ENCODE results near the gene TTLL5.

TTLL5 gene

DNA sequence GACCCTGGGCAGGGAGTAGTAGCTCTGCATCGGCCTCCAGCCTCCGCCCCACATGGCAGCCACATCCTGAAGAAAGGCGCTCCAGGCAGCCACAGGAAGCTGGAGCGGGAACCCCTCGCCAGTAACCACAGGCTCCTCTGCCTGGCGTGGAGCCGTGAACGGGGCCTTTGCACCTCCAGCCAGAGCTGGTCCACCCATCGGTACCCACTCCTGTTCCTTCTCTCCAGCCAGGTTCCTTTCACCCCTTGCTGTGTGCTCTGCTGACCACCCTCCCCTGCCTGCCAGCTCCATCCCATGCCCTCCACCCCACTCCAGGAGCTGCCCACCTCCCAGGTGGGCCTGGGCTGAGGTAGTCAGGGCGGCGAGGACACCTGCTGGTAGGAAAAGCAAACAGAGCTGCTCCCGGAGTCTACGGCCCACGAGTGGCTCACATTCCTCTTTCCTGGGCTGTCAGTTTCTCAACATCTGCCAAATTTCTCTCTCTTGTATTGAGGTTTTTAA is 318.1 kb downstream of the TTLL5 start:
- H3K36me3 Mint-ChIP-seq (ENCODE audit: low read depth): no peaks in the 10 kb centered on the region
- no peak overlapping the region for H3K27ac Mint-ChIP-seq
- H3K9me3 Mint-ChIP-seq: no peaks in the 10 kb centered on the region
- no peak overlapping the region for H3K4me3 Mint-ChIP-seq
- no peak for DNase-seq (ENCODE audit: low spot score)
- H3K4me1 Mint-ChIP-seq (ENCODE audit: low read depth): peaks cover 17% of the 10 kb centered on the region
- H3K27me3 Mint-ChIP-seq (ENCODE audit: low read depth): peaks cover 14% of the 10 kb centered on the region

DNA sequence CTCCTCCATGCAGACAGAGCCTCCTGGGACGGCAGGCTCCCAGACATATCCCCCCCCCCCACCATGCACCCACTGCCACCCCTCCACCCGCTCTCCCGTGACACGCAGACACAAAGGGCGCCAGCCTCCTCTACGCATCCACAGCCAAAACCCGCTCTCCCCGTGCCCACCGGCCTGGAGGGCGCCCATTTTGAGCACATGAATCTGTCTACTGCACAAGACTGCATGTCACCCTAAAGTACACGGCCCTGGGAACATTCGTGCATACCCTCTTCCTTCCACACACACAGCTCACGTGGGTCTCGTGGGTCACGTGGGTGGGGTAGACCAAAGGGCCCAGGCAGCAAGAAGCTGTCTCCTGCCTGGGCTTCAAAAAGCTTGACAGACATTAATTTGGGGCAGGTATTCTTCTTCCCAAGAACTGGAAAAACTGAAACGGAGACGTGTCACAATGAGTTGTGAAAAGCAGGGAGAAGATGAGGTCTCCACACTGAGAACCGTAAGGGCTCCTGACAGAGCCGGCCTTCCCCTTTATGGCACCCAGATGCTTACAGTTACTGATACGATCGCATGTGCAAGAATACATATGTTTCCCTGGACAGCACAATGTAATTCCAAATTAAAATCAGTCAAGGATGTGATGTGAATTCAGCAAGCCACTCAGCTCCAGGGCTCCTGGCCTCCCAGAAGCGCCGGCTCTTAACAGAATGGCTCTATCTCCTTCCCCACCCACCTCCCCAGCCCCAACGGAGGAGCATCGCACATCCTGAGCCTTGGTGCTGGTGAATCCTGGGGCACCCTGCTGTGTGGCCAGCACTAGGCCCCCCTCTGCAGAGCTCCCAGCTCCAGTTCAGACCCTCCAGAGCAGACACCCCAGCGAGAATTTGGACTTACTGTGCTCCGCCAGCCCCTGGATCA is 318.9 kb downstream of the TTLL5 start:
- Mint-ChIP-seq H3K27ac (no peak overlapping the region), H3K36me3 (ENCODE audit: low read depth) (no peaks in the 10 kb centered on the region), H3K4me3 (no peak overlapping the region), H3K4me1 (ENCODE audit: low read depth) (peaks cover 17% of the 10 kb centered on the region), H3K9me3 (no peaks in the 10 kb centered on the region), H3K27me3 (ENCODE audit: low read depth) (peaks cover 20% of the 10 kb centered on the region)
- DNase-seq (ENCODE audit: low spot score): no peak

DNA sequence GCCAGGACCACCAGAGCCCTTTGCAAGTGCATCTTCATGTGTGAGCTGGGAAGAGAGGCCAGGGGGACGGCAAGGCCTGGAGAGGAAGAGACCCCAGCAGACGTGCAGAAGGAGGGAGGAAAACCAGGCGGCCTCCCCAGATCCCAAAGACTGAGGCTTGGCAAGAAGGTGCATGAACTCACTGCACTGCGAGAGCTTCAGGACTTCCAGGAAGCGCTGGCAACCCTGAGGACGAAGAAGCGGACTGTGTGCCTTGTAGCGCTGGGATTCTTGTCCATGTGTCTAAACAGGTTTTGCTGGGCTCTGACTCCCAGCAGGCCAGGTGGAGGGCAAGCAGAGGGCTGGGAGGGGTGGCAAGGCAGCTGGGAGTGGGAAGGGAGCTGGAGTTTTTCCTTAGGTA is 319.8 kb downstream of the TTLL5 start:
- Mint-ChIP-seq H3K4me3 (peak overlapping the region; percentile 85), H3K36me3 (ENCODE audit: low read depth) (no peaks in the 10 kb centered on the region), H3K4me1 (ENCODE audit: low read depth) (peaks cover 19% of the 10 kb centered on the region), H3K27ac (peak overlapping the region; percentile 54), H3K27me3 (ENCODE audit: low read depth) (peaks cover 22% of the 10 kb centered on the region), H3K9me3 (no peaks in the 10 kb centered on the region)
- no peak for DNase-seq (ENCODE audit: low spot score)

DNA sequence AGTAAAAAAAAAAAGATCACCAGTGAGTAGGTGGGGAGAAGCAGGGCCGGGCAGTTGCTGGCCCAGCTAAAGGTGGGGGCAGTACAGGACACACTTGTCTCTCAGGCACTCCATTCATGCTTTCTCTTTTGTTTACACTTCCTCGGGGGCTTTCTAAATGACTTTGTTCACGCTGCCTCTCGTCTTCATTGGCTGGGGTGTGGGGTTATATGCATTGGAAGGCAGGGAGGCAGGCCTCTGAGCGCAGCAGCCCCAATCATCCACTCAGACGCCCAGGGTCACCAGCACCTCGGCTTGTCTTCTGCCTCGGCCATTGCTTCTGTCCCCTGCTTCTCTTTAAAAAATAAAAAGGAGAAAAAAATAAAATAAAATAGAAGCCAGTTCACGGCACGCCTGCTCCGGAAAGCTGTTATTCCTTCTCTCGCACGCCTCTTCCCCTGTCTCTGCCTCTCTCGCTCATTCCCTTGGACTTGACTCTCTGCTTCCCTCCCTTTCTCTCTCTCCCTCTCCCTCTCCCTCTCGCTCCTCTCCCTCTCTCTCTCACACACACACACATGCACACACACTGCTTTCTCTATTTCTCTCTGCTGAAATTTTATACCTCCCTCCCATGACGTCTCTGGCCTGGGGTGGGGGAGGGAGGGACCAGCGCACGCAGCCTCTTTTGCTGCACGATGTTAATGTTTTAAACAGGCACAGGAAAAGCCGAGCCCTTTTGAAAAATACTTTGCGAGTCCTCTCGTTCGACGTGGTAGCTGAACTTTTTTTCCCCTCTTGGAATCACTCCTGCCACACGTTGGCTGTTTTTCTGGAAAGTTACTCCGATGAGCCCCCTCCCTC is 320.6 kb downstream of the TTLL5 start, which contains the start of gene TGFB3:
TGFB3 (minus strand) TSS at position 570 of the 840 bp plus-strand sequence. CDS start 1,102 bp downstream, outside the sequence.
- peak within 1 kb of the TSS; percentile 90 for H3K27ac Mint-ChIP-seq
- H3K36me3 Mint-ChIP-seq (ENCODE audit: low read depth): no peaks in the 10 kb centered on the region
- H3K9me3 Mint-ChIP-seq: no peaks in the 10 kb centered on the region
- H3K4me3 Mint-ChIP-seq: peak within 1 kb of the TSS; percentile 85
- H3K4me1 Mint-ChIP-seq (ENCODE audit: low read depth): peaks cover 24% of the 10 kb centered on the region
- H3K27me3 Mint-ChIP-seq (ENCODE audit: low read depth): peaks cover 22% of the 10 kb centered on the region
- DNase-seq (ENCODE audit: low spot score): peak; percentile 37

DNA sequence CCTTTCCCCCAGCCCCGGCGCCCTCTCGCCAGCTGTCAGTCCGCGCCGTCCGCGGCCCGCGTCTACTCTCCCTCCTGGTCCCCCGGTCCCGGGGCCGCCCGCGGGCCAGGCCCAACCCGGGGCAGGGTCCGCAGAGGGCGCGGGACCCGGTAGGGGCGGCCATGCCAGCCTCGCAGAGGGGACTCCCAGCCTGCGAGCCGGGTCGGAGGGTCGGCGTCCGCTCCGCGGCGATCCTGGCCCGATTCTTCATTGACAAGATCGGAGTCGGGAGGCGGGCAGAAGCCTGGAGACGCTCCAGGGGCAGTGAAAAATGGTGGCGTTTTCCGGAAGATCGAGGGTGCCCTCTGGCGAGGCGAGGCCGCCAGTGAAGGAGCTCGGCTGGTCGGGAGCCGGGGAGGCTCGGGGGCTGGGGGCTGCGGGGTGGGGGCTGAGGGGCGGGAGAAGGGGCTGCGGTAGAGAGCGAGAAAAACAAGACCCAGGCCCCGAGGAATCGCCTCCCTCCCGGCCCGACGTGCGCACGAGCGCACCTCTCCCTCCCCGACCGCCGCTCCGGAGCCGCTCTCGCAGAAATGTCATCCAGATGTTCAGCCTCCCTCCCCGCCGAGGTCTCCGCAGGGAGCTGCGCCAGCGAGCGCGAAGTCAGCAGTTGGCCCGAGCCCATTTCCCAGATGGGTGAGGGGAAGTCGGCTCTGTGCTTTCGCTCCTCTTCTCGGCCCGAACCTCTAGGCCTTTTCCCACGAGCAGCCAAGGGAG is 321.4 kb downstream of the TTLL5 start:
- H3K27ac Mint-ChIP-seq: peak overlapping the region; percentile 90
- H3K27me3 Mint-ChIP-seq (ENCODE audit: low read depth): peaks cover 22% of the 10 kb centered on the region
- H3K36me3 Mint-ChIP-seq (ENCODE audit: low read depth): no peaks in the 10 kb centered on the region
- peak overlapping the region; percentile 85 for H3K4me3 Mint-ChIP-seq
- no peaks in the 10 kb centered on the region for H3K9me3 Mint-ChIP-seq
- H3K4me1 Mint-ChIP-seq (ENCODE audit: low read depth): peaks cover 24% of the 10 kb centered on the region
- DNase-seq (ENCODE audit: low spot score): peak; percentile 77

DNA sequence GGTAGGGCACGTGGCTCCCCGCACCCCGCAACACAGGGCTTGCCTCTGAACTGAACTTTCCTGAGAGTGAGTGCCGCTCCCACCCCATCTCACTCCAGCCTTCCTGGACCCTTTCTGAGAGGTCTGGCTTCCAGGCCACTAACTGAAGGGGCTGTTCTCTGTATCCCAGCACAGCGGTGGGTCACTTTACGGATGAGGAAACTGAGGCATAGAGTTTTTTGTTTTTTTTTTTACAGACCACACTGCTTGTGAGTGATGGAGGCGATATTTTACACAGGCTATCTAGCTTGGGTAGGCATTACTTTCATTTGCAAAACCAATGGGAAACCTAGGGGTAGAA is 321.9 kb downstream of the TTLL5 start:
- Mint-ChIP-seq H3K4me3 (peak overlapping the region; percentile 69), H3K9me3 (no peaks in the 10 kb centered on the region), H3K4me1 (ENCODE audit: low read depth) (peaks cover 24% of the 10 kb centered on the region), H3K36me3 (ENCODE audit: low read depth) (no peaks in the 10 kb centered on the region), H3K27ac (no peak overlapping the region), H3K27me3 (ENCODE audit: low read depth) (peaks cover 22% of the 10 kb centered on the region)
- DNase-seq (ENCODE audit: low spot score): no peak

DNA sequence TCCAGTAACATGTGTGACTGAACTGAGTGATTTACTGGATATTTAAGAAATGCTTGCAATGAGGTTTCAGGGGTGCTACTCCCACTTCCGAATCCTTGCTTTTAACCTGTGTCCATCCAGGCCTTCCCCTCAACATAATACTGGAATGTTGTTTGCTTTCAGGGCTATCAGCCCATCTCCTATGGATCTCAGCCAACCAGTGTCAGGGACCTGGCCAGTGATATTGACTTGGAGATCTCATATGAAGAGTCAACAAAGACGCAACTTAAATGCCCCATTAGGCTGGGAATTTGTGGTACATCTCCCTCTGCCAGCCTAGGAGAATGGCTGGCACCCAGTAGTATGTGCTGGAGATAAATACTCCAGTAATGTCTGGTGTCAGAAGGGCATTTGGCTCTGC is 323.6 kb downstream of the TTLL5 start:
- H3K4me3 Mint-ChIP-seq: peak overlapping the region; percentile 7
- H3K9me3 Mint-ChIP-seq: no peaks in the 10 kb centered on the region
- H3K4me1 Mint-ChIP-seq (ENCODE audit: low read depth): peaks cover 18% of the 10 kb centered on the region
- H3K27ac Mint-ChIP-seq: no peak overlapping the region
- no peaks in the 10 kb centered on the region for H3K36me3 Mint-ChIP-seq (ENCODE audit: low read depth)
- peaks cover 22% of the 10 kb centered on the region for H3K27me3 Mint-ChIP-seq (ENCODE audit: low read depth)
- DNase-seq (ENCODE audit: low spot score): no peak

DNA sequence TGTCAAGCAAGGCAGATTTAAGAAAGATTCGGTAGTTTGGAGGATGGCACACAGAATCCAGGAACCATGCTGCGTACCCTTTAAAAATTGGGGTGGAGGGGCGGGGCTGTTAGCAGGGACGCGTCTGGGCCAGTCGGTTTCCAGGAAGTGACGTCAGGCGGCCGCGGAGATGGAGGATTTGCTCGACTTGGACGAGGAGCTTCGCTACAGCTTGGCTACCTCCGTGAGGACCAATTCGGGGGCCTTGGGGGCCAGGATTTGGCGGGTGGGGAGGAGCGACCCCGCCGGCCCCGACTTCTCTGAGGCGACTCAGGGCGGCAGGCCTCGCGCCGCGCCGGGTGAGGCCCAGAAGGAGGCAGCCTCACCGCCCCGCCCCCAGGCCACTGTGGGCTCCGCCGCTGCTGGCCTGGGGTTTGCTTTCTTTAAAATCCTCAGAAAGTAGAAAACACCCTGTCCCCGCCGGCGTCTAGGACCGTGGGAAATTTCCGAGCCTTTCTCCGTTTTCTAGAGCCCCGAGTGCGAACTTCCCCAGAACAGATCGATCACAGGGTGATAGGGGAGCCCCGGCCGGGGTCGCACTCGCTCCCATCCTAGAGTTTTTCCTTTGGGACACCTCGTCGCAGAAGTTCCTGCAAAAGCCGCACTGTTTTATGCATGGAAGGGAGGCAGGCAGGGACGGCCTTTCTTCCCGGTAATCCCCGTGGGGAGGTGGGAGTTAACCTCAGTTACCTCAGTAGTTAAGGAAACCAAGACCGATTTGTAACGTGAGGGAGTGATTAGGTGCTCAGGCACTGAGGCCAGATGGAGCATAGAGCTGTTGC is 324.8 kb downstream of the TTLL5 start, which contains the start of gene IFT43:
IFT43 (plus strand) TSS at position 146 of the 821 bp plus-strand sequence; CDS start at position 170, 24 bp downstream.
- peaks cover 16% of the 10 kb centered on the region for H3K4me1 Mint-ChIP-seq (ENCODE audit: low read depth)
- peak; percentile 88 for DNase-seq (ENCODE audit: low spot score)
- peak within 1 kb of the TSS; percentile 78 for H3K4me3 Mint-ChIP-seq
- H3K9me3 Mint-ChIP-seq: no peaks in the 10 kb centered on the region
- no peaks in the 10 kb centered on the region for H3K36me3 Mint-ChIP-seq (ENCODE audit: low read depth)
- H3K27ac Mint-ChIP-seq: peak within 1 kb of the TSS; percentile 66
- H3K27me3 Mint-ChIP-seq (ENCODE audit: low read depth): peaks cover 22% of the 10 kb centered on the region

DNA sequence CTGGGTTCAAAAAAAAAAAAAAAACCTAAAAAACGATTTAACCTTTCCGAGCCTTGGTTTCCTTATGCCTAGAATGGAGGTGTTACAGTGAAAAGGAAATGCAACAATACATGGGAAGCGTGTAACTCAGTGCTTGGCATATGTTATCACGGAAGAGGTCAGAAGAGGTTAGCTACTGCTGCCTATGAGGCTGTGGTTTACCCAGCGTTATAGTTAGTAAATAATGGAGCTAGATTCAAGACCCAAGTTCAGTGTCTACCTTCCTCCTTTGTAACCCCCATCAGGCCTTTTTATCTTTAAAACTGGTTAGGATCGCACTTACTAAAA is 325.4 kb downstream of the TTLL5 start:
- Mint-ChIP-seq H3K36me3 (ENCODE audit: low read depth) (no peaks in the 10 kb centered on the region), H3K4me3 (peak overlapping the region; percentile 78), H3K9me3 (no peaks in the 10 kb centered on the region), H3K4me1 (ENCODE audit: low read depth) (peaks cover 12% of the 10 kb centered on the region), H3K27ac (no peak overlapping the region), H3K27me3 (ENCODE audit: low read depth) (peaks cover 22% of the 10 kb centered on the region)
- no peak for DNase-seq (ENCODE audit: low spot score)

DNA sequence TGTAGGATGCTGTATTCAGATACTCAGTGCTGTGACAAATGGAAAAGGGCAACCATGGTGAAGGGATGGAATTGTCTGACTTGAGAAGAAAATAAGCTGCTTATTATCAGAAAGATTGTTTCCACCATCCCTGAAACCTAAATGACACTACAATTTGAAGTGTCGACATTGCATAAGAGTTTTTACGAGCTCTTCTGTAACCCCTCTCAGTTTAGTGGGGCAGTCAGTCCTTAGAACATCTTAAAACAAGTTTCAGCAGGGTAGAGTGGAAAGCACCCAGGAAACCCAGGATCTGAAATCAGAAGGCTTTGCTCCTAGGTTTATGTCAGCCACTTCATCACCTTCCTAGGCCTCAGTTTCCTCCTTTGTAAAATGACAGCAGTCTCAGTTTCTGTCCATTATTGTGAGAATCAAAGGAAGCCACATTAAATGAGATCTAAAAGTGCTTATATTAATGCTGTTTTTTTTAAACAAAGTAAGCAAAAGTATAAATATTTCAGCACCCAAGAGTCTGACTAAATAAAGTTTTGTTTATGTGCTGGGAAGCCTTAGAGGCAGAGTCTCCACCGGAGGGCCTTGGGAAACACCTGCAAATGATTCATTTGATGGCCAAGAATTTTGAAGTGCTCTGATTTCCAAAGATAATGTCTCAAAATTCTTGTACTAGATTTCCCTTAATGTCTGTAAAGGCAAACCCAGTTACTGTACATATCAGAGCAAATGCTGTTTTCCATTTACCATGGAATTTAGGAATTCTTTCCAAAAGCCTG is 326.3 kb downstream of the TTLL5 start:
- Mint-ChIP-seq H3K27ac (no peak overlapping the region), H3K4me3 (no peak overlapping the region), H3K4me1 (ENCODE audit: low read depth) (peaks cover 8% of the 10 kb centered on the region)

DNA sequence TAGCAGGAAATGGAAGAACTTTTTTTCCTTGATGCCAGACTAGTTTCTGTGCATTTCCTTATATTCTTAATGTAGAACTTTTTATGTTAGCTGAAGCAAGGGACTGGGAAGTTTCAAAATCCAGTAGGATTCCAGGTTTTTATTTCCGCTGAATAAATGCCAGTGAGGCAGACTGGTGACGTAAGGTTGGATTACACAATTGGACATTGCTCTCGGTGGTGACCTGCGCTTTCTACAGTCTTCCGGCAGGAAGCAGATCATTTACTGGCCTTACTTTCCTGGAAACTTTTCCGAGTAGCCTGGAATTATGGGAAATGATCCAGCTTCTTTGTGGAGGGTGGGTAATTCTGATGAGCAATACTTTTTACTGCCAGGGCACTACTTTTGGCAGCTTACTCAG is 328.1 kb downstream of the TTLL5 start:
- H3K9me3 Mint-ChIP-seq: no peaks in the 10 kb centered on the region
- peaks cover 7% of the 10 kb centered on the region for H3K27me3 Mint-ChIP-seq (ENCODE audit: low read depth)
- H3K4me3 Mint-ChIP-seq: no peak overlapping the region
- DNase-seq (ENCODE audit: low spot score): no peak
- peaks cover 10% of the 10 kb centered on the region for H3K4me1 Mint-ChIP-seq (ENCODE audit: low read depth)
- no peaks in the 10 kb centered on the region for H3K36me3 Mint-ChIP-seq (ENCODE audit: low read depth)
- no peak overlapping the region for H3K27ac Mint-ChIP-seq

More for the DNA sequence above, 326.3 kb downstream of the TTLL5 start:
- H3K36me3 Mint-ChIP-seq (ENCODE audit: low read depth): no peaks in the 10 kb centered on the region
- no peaks in the 10 kb centered on the region for H3K9me3 Mint-ChIP-seq
- peaks cover 21% of the 10 kb centered on the region for H3K27me3 Mint-ChIP-seq (ENCODE audit: low read depth)
- no peak for DNase-seq (ENCODE audit: low spot score)

DNA sequence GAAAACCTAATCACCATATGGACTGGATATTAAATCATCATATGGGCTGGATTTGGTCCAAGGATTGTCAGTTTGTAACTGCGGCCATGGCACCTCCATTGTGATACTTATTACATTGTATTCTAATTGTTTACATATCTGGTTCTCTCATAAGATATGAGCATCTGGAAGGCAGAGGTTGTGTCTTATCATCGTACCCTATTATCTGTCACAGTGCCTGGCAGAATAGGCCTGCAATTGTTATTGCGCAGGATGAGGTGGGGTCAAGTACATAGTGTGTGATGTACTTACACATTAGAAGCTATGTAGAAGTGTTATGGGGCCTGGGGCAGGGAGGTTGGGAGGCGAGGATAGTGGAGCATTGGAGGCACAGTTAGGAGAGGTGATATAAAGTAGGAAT is 329.3 kb downstream of the TTLL5 start:
- Mint-ChIP-seq H3K9me3 (no peaks in the 10 kb centered on the region), H3K27me3 (ENCODE audit: low read depth) (no peaks in the 10 kb centered on the region), H3K27ac (no peak overlapping the region), H3K4me1 (ENCODE audit: low read depth) (peaks cover 10% of the 10 kb centered on the region), H3K4me3 (no peak overlapping the region), H3K36me3 (ENCODE audit: low read depth) (no peaks in the 10 kb centered on the region)
- DNase-seq (ENCODE audit: low spot score): no peak

Measured in T-helper 2 cell treated with Interferon-gamma antibody and Interleukin-4, amounts not matched to agents 5 μg/mL and 100 μg/mL, for 36 hours (primary cell).